Measurements from ENCODE around the gene CPAMD8. TPM values are rescaled to one million over a fixed set of nuclear protein-coding genes. Genes with fewer than 3 reads are reported as not detected.

Gene CPAMD8
- total RNA-seq, 2 experiments from 2014 or later, result 0.32 to 1.2 TPM

- no TSS peak for BruUV-seq (replicated peaks)
- H4K20me1 ChIP-seq (ENCODE audit: insufficient read depth, low read length), result no peaks in the 10 kb centered on the region
- H3K36me3 ChIP-seq (ENCODE audit: insufficient read depth, low read length), result peaks cover 69% of the 10 kb centered on the region
- H2AFZ ChIP-seq (ENCODE audit: low read length), result no peak overlapping the region
- POLR2A ChIA-PET, result no interaction called here
- no peaks in the 10 kb centered on the region for H3K4me1 ChIP-seq (ENCODE audit: insufficient read depth, low read length, poor library complexity, severe bottlenecking)
- no peaks in the 10 kb centered on the region for H3K9me3 ChIP-seq (ENCODE audit: low read length)
- H3K27ac ChIP-seq (ENCODE audit: low read depth, low read length, poor library complexity, severe bottlenecking), result no peak overlapping the region
- CTCF ChIA-PET (ENCODE audit: unreplicated experiment), result no interaction called here
- intact Hi-C loops (cut with micrococcal nuclease; ENCODE audit: unreplicated experiment), result no loop called here
- H3K79me2 ChIP-seq (ENCODE audit: insufficient read depth, low read depth, low read length), result no peaks in the 10 kb centered on the region
- H3K4me3 ChIP-seq (ENCODE audit: low read depth, low read length, poor library complexity, severe bottlenecking), result no peak overlapping the region
- DNase-seq (ENCODE audit: low spot score), result no peak
- no peak for TF ChIP-seq EZH2phosphoT487 (IDR thresholded peaks at IDR 0.05; ENCODE audit: borderline replicate concordance, low read depth, low read length)
- no peak for TF ChIP-seq CTCF (conservative IDR thresholded peaks at IDR 0.05; ENCODE audit: low read length)
- no peak overlapping the region for H3K4me2 ChIP-seq (ENCODE audit: low read length)
- no peaks in the 10 kb centered on the region for H3K9me2 ChIP-seq (ENCODE audit: insufficient read depth, low read length)
Observed at GRCh38 chr19:17048885-17049453, 22.4 kb upstream of the CPAMD8 start.

DNA sequence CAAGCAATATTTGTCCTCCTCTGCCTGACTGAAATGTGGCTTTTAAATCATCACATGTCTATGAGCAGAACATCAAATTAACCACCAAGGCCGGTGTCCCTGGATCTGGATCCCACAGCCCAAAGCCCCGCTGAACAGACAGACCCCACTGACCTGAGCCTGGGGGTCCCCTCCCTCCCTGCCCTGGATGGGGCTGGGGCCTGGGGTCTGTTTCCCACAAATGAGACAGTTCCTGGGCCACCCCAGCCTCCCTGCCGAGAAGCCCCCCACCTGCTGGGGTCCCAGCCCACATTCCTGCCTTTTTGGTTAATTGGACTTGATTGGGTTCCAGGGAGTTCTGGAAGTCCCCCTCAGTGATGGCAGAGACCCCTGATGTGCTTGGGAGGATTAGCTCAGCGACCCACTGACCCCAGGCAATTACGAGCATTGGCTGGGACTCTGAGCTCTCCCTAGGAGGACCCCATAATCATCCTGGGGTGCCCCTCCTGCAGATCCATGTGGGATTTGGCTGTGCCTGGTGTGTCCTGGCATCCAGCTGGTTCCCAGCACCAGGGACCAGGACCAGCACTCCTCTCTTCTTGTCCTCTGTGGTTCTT is 19.4 kb upstream of the CPAMD8 start:
- TF ChIP-seq CTCF (conservative IDR thresholded peaks at IDR 0.05; ENCODE audit: low read length), result no peak
- TF ChIP-seq EZH2phosphoT487 (IDR thresholded peaks at IDR 0.05; ENCODE audit: borderline replicate concordance, low read depth, low read length), result no peak
- Histone ChIP-seq H3K4me3 (ENCODE audit: low read depth, low read length, poor library complexity, severe bottlenecking) (no peak overlapping the region), H3K79me2 (ENCODE audit: insufficient read depth, low read depth, low read length) (no peaks in the 10 kb centered on the region), H4K20me1 (ENCODE audit: insufficient read depth, low read length) (no peaks in the 10 kb centered on the region), H3K9me2 (ENCODE audit: insufficient read depth, low read length) (no peaks in the 10 kb centered on the region), H2AFZ (ENCODE audit: low read length) (no peak overlapping the region), H3K27ac (ENCODE audit: low read depth, low read length, poor library complexity, severe bottlenecking) (no peak overlapping the region), H3K36me3 (ENCODE audit: insufficient read depth, low read length) (peaks cover 39% of the 10 kb centered on the region), H3K4me2 (ENCODE audit: low read length) (no peak overlapping the region), H3K9me3 (ENCODE audit: low read length) (no peaks in the 10 kb centered on the region), H3K4me1 (ENCODE audit: insufficient read depth, low read length, poor library complexity, severe bottlenecking) (no peaks in the 10 kb centered on the region)
- intact Hi-C loops (cut with micrococcal nuclease; ENCODE audit: unreplicated experiment), result no loop called here
- no peak for DNase-seq (ENCODE audit: low spot score)
- BruUV-seq (replicated peaks), result no TSS peak
- ChIA-PET CTCF (ENCODE audit: unreplicated experiment) (no interaction called here), POLR2A (no interaction called here)

DNA sequence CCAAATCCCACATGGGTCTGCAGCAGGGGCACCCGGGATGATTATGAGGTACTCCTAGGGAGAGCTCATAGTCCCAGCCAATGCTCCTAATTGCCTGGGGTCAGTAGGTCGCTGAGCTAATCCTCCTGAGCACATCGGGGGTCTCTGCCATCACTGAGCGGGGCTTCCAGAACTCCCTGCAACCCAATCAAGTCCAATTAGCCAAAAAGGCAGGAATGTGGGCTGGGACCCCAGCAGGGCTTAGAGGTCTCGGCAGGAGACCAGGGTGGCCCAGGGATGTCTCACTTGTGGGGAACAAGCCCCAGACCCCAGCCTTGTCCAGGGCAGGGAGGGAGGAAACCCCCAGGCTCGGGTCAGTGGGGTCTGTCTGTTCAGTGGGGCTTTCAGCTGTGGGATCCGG is 17.1 kb upstream of the CPAMD8 start:
- Histone ChIP-seq H4K20me1 (ENCODE audit: insufficient read depth, low read length) (no peaks in the 10 kb centered on the region), H3K4me3 (ENCODE audit: low read depth, low read length, poor library complexity, severe bottlenecking) (no peak overlapping the region), H2AFZ (ENCODE audit: low read length) (no peak overlapping the region), H3K79me2 (ENCODE audit: insufficient read depth, low read depth, low read length) (no peaks in the 10 kb centered on the region), H3K27ac (ENCODE audit: low read depth, low read length, poor library complexity, severe bottlenecking) (no peak overlapping the region), H3K9me3 (ENCODE audit: low read length) (no peaks in the 10 kb centered on the region), H3K4me2 (ENCODE audit: low read length) (no peak overlapping the region), H3K9me2 (ENCODE audit: insufficient read depth, low read length) (no peaks in the 10 kb centered on the region), H3K4me1 (ENCODE audit: insufficient read depth, low read length, poor library complexity, severe bottlenecking) (no peaks in the 10 kb centered on the region), H3K36me3 (ENCODE audit: insufficient read depth, low read length) (peaks cover 17% of the 10 kb centered on the region)
- ChIA-PET POLR2A (no interaction called here), CTCF (ENCODE audit: unreplicated experiment) (no interaction called here)
- intact Hi-C loops (cut with micrococcal nuclease; ENCODE audit: unreplicated experiment), result no loop called here
- TF ChIP-seq EZH2phosphoT487 (IDR thresholded peaks at IDR 0.05; ENCODE audit: borderline replicate concordance, low read depth, low read length), result no peak
- TF ChIP-seq CTCF (conservative IDR thresholded peaks at IDR 0.05; ENCODE audit: low read length), result no peak
- no peak for DNase-seq (ENCODE audit: low spot score)
- BruUV-seq (replicated peaks), result no TSS peak
